A673 (cell line): ENCODE measurements around the gene LCE1F.

Experiments
- CTCF ChIP-seq: fragments of 300-800, 200-600 bp; sonication (generic); conservative IDR thresholded peaks from 2 replicates; pipeline ENCODE4 v1.5.1; 2017; ENCODE audit warnings: low read depth, mild to moderate bottlenecking, antibody characterized with exemption, low read length, moderate library complexity, mixed read lengths
- EZH2 ChIP-seq: fragments of 200-600 bp; sonication (generic); IDR thresholded peaks from 2 replicates; pipeline ENCODE4 v1.6.1; 2017; ENCODE audit warnings: borderline replicate concordance, low read depth, mild to moderate bottlenecking, mixed read lengths, antibody characterized with exemption, low read length; ENCODE audit not compliant: poor library complexity, severe bottlenecking

- no peak for TF ChIP-seq CTCF
- no peak for TF ChIP-seq EZH2
These were observed 14.3 kb upstream of the LCE1F start for GRCh38 chr1:152760551-152761190.
